ENCODE results near the gene GRXCR2. TPM values are rescaled to one million over a fixed set of nuclear protein-coding genes. Genes with fewer than 3 reads are reported as not detected.

The GRXCR2 gene
- total RNA-seq, 1 donor from 2014 or later, result not detected

GRCh38 chr5:145833631-145834200, 39.1 kb downstream of the GRXCR2 start:
- peak overlapping the region; percentile 22 for H3K4me3 Mint-ChIP-seq
- no peak for DNase-seq
- POLR2A ChIA-PET, result no interaction called here
- H3K4me1 Mint-ChIP-seq, result peaks cover 14% of the 10 kb centered on the region
- CTCF ChIA-PET, result no interaction called here
- no peak overlapping the region for H3K27ac Mint-ChIP-seq
- ATAC-seq (ENCODE audit: low read depth), result no peak
- H3K36me3 Mint-ChIP-seq (ENCODE audit: low read depth), result no peaks in the 10 kb centered on the region
- H3K9me3 Mint-ChIP-seq, result no peaks in the 10 kb centered on the region
- no peak for TF ChIP-seq CTCF (IDR thresholded peaks at IDR 0.05)
- intact Hi-C loops (cut with micrococcal nuclease), result loop anchor here (10.0 kb wide), 1 partner anchor 611 kb away; the partner anchor contains the start of gene TCERG1
- H3K27me3 Mint-ChIP-seq, result no peaks in the 10 kb centered on the region

- intact Hi-C loops (cut with micrococcal nuclease), result loop anchor here (10.0 kb wide), 1 partner anchor 614 kb away; the partner anchor contains the start of gene TCERG1
- ATAC-seq (ENCODE audit: low read depth) (no peak), DNase-seq (no peak)
- H3K27ac Mint-ChIP-seq, result no peak overlapping the region
- ChIA-PET CTCF (interaction anchor here (2.5 kb wide), 1 partner anchor 1627 kb away, joined by 5 read pairs; no protein-coding TSS in a partner anchor), POLR2A (no interaction called here)
- H3K27me3 Mint-ChIP-seq, result no peaks in the 10 kb centered on the region
- no peak for TF ChIP-seq CTCF (IDR thresholded peaks at IDR 0.05)
- H3K4me3 Mint-ChIP-seq, result no peak overlapping the region
- H3K9me3 Mint-ChIP-seq, result no peaks in the 10 kb centered on the region
- H3K4me1 Mint-ChIP-seq, result peaks cover 6% of the 10 kb centered on the region
- H3K36me3 Mint-ChIP-seq (ENCODE audit: low read depth), result no peaks in the 10 kb centered on the region
These were observed 42.2 kb downstream of the GRXCR2 start for GRCh38 chr5:145830594-145830993.

- no peak overlapping the region for H3K4me3 Mint-ChIP-seq
- intact Hi-C loops (cut with micrococcal nuclease), result loop anchor here (5.0 to 10.0 kb wide), 3 partner anchors 133 to 1343 kb away; partner anchors contain the start of gene TCERG1
- peaks cover 4% of the 10 kb centered on the region for H3K4me1 Mint-ChIP-seq
- TF ChIP-seq CTCF (IDR thresholded peaks at IDR 0.05), result no peak
- no peaks in the 10 kb centered on the region for H3K9me3 Mint-ChIP-seq
- H3K27ac Mint-ChIP-seq, result no peak overlapping the region
- no peaks in the 10 kb centered on the region for H3K36me3 Mint-ChIP-seq (ENCODE audit: low read depth)
- ATAC-seq (ENCODE audit: low read depth) (no peak), DNase-seq (no peak)
- ChIA-PET POLR2A (no interaction called here), CTCF (no interaction called here)
- no peaks in the 10 kb centered on the region for H3K27me3 Mint-ChIP-seq
These were observed 43.0 kb downstream of the GRXCR2 start for GRCh38 chr5:145829708-145830361.

GRCh38 chr5:145826895-145827674, 45.7 kb downstream of the GRXCR2 start:
- no peak overlapping the region for H3K4me3 Mint-ChIP-seq
- ChIA-PET CTCF (interaction anchor here (0.6 to 2.6 kb wide), 5 partner anchors 8 to 1976 kb away, joined by 3 to 23 read pairs (median 4); partner anchors contain the start of gene PRELID2), POLR2A (no interaction called here)
- intact Hi-C loops (cut with micrococcal nuclease), result loop anchor here (5.0 kb wide), 2 partner anchors 130 to 1340 kb away; no protein-coding TSS in a partner anchor
- H3K27ac Mint-ChIP-seq, result no peak overlapping the region
- ATAC-seq (ENCODE audit: low read depth), result no peak
- TF ChIP-seq CTCF (IDR thresholded peaks at IDR 0.05), result no peak
- H3K4me1 Mint-ChIP-seq, result no peaks in the 10 kb centered on the region
- no peaks in the 10 kb centered on the region for H3K36me3 Mint-ChIP-seq (ENCODE audit: low read depth)
- no peaks in the 10 kb centered on the region for H3K27me3 Mint-ChIP-seq
- H3K9me3 Mint-ChIP-seq, result no peaks in the 10 kb centered on the region
- DNase-seq, result no peak

All from activated B cell treated with CpG ODN at 0.5 μM for 24 hours (primary cell).